GM18517 (cell line): ENCODE measurements around the gene REEP3.
"Not testable (repeated sequence)": the region's sequence is repeated elsewhere in the genome, so short reads cannot be mapped to it uniquely, and the experiment has no call there.

ENCODE experiments used
- ATAC-seq: cut with Tn5 transposase; IDR thresholded peaks from one replicate; pipeline ENCODE4 v1.9.1; 2021; ENCODE audit warnings: mild to moderate bottlenecking, moderate library complexity; ENCODE audit not compliant: unreplicated experiment

Gene REEP3

GRCh38 chr10:63547628-63548360 is 26.6 kb downstream of the REEP3 start:
- no peak for ATAC-seq

- ATAC-seq = no peak
These were observed 27.7 kb downstream of the REEP3 start for GRCh38 chr10:63548860-63549259.

GRCh38 chr10:63549810-63550209 is 28.6 kb downstream of the REEP3 start:
- ATAC-seq = no peak

- ATAC-seq = no peak
These were observed 31.8 kb downstream of the REEP3 start for GRCh38 chr10:63553031-63553430.

GRCh38 chr10:63553473-63553872 is 32.3 kb downstream of the REEP3 start:
- no peak for ATAC-seq

GRCh38 chr10:63554657-63555056 is 33.5 kb downstream of the REEP3 start:
- ATAC-seq = peak; percentile 52

- no peak for ATAC-seq
These were observed 34.1 kb downstream of the REEP3 start for GRCh38 chr10:63555330-63555729.

- ATAC-seq = no peak
These were observed 37.1 kb downstream of the REEP3 start for GRCh38 chr10:63558132-63558784.

- ATAC-seq = no peak
These were observed 40.1 kb downstream of the REEP3 start for GRCh38 chr10:63561341-63561740.

- ATAC-seq = no peak
These were observed 41.2 kb downstream of the REEP3 start for GRCh38 chr10:63562391-63562790.

- no peak for ATAC-seq
These were observed 41.7 kb downstream of the REEP3 start for GRCh38 chr10:63562857-63563256.

GRCh38 chr10:63563623-63564022 is 42.4 kb downstream of the REEP3 start:
- no peak for ATAC-seq

- ATAC-seq = not testable (repeated sequence)
These were observed 43.5 kb downstream of the REEP3 start for GRCh38 chr10:63564731-63565130.

- ATAC-seq = no peak
These were observed 52.0 kb downstream of the REEP3 start for GRCh38 chr10:63573068-63573697.

GRCh38 chr10:63574011-63574410 is 52.8 kb downstream of the REEP3 start:
- no peak for ATAC-seq

GRCh38 chr10:63576501-63576900 is 55.3 kb downstream of the REEP3 start:
- ATAC-seq = no peak

GRCh38 chr10:63578501-63578900 is 57.3 kb downstream of the REEP3 start:
- no peak for ATAC-seq

GRCh38 chr10:63579371-63580014 is 58.3 kb downstream of the REEP3 start:
- ATAC-seq = no peak

GRCh38 chr10:63582690-63583089 is 61.5 kb downstream of the REEP3 start:
- no peak for ATAC-seq

- no peak for ATAC-seq
These were observed 62.2 kb downstream of the REEP3 start for GRCh38 chr10:63583397-63583796.

GRCh38 chr10:63583909-63584724 is 62.9 kb downstream of the REEP3 start:
- ATAC-seq = no peak
